NCI-H2171 treated with DMSO at 0.1 percent for 48 hours (cell line): ENCODE results near the gene ALX3.
A peak's percentile ranks its signal among the peaks of the same experiment; 100 is the strongest.
"Not testable (repeated sequence)": the region's sequence is repeated elsewhere in the genome, so short reads cannot be mapped to it uniquely, and the experiment has no call there.

ENCODE experiments used
- DNase-seq: peaks from one replicate; lab custom pipeline; 2025; lab: John Stamatoyannopoulos, UW

ALX3 gene

DNA sequence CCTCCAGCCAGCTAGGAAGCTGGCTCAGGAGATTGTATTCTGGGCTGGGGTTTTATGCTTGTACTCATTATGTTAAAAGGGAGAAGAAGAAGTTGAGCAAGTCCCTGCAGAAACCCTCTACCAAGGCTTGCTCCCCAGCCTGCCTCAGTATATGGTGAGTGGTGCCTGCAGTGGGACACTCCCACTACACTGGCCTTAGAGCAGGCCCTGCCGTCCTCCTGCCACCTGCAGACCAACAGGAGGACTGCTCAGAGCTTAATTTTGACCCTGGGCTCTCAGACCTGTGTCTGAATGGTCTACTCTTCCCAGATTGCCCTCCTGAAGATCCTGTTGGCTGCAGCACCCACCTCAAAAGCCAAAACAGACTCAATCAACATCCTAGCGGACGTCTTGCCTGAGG lies 23.0 kb downstream of the ALX3 start:
- no peak for DNase-seq

DNA sequence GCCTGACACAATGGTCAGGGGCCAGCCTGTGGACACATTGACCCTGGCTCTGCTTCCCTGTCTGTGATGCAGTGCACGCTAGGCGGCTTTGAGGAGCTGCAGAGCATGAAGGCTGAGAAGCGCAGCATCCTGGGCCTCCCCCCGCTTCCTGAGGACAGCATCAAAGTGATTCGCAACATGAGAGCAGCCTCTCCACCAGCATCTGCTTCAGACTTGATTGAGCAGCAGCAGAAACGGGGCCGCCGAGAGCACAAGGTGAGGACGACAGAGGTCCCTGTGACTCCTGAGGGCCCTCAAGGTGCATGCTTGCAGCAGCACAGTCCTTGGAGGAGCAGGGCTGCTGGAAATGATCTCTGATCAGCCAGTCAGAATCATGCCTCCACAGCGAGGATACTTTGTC lies 27.5 kb downstream of the ALX3 start:
- DNase-seq = no peak

DNA sequence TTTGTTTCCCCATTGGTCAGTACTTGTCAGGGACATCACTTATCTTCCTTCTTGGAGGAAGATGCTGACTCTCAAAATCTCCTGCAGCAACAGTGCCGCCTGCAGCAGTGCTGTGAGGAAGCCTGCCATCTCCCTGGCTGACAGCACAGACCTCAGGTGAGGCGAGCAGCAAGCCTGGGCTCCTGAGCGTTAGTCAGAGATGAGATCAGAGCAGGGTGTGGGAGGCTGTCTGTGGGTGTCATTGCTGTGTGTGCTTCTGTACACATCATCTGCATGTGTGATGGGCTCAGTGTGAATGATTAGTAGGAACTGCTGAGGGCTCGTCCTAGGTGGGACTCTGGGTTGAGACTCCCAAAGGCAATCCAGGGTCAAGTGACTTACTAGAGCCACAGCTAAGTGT lies 29.9 kb downstream of the ALX3 start:
- DNase-seq = no peak

DNA sequence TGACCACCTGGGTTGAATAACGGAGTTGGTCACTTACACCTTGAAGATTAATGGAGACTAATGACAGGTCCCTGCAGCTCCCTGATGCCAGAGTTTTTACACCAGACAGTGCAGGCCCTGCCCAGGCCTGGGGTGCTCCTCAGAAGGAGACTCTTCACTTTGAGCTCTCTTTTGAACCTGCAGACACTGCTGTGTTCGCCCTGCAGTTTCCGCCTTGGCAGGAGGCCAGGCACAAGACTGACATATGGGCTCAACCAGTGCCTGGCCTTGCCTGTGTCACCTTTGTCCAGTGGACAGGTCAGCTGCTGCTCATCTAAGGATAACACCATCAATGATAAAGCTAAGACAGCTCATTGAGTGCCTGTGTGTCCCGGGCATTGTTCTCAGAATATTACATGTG lies 30.8 kb downstream of the ALX3 start:
- DNase-seq = no peak

DNA sequence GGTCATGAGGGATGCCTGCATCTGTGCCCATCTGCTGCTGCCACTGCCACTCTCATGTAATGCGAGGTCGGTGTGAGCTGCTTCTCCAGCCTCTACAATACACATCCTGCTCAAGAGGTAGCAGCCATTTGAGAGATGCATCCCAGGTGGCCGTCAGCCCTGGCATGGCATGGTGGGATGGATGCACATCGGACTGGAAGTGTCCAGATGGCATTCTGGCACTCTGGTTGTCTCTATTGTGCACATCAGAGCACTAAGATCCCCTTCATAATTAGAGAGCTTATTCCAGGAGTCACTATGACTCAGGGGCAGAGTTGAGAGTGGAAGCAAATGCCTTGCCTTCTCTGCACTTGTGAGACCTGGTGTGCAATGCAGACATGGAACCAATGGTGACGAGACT lies 32.2 kb downstream of the ALX3 start:
- no peak for DNase-seq

DNA sequence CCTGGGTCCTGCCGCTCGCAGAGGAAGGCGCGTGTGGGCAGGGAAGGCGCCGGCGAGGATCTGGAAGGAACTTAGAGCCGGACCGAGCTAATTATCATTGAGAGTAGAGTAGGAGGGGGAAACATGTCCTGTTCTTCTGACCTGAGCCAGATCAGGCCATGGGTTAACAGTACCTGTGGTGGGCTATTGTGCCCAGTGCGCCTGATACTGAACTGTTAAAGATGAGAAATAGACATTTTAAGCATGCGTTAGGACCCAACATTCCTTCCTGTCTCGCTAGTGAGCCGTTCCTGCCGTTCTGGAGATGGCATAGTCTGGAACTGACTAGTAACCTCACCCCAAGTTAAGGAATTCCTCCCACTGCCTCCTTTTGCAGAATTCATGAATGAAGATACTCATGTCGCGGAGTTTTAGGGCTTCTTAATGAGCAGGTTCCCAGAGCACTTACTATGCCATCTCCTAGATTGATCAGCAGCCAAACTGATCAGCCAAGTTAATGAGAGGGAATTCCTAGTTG lies 35.2 kb downstream of the ALX3 start:
- no peak for DNase-seq

DNA sequence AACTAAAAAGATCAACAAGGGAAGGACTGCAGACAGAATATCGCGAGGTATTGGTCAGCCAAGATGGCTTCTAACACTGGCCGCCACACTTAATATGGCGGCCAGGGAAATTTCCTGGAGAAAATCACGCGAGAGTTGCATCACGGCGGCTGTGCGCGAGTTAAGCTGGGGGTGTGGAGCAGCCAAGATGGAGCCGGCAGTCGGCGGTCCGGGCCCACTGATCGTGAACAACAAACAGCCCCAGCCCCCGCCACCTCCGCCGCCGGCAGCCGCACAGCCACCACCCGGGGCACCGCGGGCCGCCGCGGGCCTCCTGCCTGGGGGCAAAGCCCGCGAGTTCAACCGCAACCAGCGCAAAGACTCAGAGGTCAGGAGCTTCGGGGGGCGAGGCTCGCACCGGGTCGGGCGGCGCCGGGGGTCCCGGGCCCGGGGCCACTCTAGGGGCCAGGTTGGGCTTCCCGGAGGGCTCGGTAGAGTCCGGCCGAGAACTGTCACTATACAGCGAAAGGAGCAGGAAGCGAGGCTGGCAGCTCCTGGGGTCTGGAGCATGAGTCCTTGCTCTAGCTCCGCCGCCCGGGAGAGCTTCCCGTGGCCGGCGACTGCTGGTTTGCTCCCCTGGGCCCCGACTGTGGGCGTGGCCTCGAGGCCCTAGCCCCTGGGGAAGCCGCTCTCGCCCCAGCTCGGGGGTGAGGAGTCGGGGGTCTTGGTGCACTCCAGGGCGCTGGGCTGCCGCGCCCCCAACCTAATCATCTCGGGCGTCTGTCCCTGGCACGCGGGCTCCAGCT lies 35.8 kb downstream of the ALX3 start, which contains the start of gene STRIP1:
Gene STRIP1 (plus strand): TSS at position 174 of the 785 bp plus-strand sequence. CDS start 14 bp downstream, at position 188.
- DNase-seq = peak; percentile 95

DNA sequence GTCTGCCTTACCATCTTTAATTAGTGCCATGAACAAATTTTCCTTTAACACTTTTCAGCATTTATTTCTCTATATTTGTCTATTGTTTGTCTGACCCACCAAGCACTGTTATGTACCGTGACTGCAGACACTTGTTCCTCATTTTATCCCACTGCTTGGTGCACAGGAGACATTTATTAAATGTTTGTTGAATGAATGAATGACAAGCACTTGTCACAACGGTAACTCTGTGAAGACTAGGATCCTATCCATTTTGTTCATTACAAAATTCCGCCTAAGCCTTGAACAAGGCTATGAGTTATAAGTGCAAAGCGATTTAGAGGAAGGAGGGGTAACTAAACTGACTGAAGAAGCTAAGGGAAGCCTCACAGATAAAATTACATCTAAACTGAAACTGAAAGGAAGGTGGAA lies 36.4 kb downstream of the ALX3 start:
- no peak for DNase-seq

DNA sequence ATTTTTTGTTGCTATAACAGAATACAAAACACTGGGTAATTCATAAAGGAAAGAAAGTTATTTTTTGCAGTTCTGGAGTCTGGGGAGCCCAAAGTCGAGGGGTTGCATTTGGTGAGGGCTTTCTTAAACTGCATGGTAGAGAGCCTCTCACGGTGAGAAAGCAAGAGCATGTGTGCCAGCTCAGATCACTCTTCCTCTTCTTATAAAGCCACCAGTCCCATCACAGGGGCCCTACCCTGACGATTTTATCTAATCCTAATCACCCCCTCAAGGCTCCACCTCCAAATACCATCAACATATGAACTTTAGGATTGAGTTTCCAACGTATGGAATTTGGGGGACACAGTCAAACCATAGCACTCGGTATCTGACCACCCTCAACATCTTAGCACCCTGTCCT lies 37.1 kb downstream of the ALX3 start:
- no peak for DNase-seq

DNA sequence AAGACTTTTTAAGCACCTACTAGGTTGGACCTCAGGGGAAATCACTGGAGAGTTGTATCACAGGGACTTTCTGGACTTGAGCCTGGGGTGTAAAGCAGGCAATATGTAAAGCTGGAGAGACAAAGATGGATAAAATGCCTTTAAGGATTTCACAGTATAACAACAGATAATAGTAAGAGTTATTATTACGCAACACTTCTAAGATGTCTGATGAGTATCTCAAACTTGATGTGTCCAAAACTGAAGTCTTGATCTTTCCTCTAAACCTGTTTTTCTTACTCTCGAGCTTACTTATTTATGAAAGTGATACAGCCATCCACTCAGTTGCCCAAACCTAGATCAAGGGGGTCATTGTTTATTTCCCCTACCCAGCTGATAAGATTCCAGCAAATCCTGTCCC lies 38.1 kb downstream of the ALX3 start:
- no peak for DNase-seq

DNA sequence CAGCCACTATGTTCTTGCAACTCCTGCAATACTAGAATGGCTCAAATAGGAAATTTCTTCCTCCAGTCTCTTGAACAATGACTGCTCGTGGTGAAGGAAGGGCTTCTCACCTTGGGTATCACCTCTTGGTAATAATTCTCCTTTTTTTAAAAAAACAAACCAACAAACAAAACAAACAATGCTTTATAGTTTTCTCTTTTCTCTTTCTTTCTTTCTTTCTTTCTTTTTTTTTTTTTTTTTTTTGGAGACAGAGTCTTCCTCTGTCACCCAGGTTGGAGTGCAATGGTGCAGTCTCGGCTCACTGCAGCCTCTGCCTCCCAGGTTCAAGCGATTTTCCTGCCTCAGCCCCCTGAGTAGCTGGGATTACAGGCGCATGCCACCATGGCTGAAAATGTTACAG lies 39.8 kb downstream of the ALX3 start:
- DNase-seq = not testable (repeated sequence)

DNA sequence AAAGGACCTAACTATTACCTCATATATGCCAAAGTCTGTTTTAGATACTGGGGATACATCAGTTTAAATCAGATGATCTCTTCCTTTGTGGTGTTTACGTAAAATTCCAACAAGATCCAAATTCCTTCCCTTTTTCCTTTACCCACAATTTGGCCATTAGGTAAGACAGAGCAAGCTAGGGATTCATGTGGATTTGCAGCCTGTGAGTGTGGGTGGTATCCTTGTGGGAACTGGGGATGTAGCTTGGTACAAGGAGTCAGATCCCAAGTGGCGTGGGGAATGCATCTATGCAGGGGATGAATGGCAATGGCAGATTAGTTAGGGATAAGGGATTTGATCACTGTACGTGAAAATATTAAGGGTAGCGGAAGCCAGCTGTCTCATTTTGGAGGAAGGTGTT lies 45.9 kb downstream of the ALX3 start:
- no peak for DNase-seq

DNA sequence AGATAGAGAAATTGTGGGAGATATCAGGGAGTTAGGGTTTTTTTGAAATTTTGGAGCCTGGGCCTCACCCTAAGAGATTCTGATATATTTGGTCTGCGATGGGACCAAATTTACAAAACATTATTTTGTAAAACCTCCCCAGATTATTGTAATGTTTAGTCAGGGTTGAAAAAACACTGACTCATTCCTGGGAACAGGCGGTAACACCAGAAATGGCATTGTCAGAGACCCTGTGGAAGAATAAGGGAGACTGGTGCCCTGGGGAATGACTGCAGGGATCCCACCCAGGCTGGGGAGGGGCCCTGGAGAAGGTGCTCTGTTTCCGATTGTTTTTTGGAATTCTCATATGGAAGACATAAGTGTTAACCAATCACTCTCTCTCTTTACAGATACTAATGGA lies 49.2 kb downstream of the ALX3 start:
- no peak for DNase-seq

DNA sequence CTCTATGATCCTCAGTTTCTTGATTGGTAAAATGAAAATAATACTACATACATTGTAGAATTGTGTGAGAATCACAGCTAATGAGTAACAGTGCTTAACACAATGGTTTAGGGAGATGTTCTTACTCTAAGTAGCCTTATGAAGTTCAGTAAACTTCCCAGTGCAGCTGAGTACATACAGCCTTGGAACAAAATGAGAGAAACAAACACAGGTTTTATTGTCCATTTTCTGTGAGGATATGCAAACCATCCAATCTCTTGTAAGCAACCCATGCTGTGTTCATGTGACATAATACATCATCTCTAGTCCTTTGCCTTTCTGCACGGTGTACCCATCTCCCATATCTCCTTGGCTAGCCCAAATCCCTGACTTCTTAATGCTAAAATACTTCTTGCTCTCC lies 50.7 kb downstream of the ALX3 start:
- no peak for DNase-seq

DNA sequence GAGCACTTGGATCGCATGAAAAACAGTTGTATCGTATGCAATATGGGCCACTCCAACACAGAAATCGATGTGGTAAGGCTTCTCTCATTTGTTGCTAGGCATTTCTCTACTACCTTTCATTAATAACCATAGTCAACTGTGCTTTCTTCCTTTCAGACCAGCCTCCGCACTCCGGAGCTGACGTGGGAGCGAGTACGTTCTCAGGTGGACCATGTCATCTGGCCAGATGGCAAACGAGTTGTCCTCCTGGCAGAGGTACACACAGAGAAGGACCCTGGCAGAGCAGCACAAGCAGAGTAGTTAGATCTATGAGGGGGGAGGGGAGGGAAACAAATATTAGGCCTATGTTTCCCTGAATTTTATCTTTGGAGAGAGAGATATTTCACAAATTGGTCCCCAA lies 52.1 kb downstream of the ALX3 start:
- DNase-seq = no peak

DNA sequence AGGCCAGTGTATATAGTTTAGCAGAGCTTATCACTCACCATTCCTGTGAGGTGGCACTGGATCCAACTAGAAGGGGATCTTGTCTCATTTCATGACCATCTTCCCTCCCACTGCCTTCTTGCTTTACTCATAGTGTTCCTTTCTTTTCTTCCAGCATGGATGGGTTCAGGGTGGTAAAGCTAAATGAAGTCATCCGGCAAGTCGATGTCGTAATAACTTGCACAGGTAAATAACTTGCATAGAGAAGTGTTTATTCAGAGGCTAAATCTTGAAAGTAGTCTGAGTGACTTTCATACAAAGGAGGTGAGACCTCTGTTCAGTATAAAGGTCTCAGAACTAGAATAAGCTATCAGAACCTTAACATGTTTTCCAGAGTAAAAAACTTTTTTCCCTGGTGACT lies 52.7 kb downstream of the ALX3 start:
- no peak for DNase-seq

DNA sequence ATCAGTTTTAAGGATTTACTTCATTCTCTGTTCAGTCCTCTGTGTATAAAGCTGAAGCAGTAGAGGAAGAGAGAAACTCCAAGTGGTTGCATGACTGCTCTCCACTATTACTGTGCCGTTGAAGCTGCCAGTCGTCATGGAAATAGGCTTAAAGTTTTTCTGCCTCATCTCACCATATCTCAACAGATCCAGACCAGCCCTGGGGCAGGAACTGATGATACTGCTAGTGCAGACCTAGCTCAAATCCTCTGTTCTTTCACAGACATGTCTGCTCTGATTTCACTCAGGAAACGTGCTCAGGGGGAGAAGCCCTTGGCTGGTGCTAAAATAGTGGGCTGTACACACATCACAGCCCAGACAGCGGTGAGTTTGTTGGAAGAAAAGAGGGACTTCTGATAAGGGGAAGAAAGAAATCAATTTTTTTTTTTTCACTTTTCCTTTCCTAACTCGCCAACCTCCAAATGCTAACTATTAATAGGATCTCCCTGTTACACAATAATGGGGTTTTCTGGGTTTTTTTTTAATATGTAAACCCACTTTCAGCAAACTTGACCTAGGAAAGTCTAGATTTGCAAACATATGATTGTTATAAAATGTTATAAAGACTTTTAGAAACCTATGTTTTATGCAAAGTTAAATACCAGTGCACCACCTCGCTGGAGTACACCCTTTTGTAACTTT lies 58.2 kb downstream of the ALX3 start:
- DNase-seq = no peak

DNA sequence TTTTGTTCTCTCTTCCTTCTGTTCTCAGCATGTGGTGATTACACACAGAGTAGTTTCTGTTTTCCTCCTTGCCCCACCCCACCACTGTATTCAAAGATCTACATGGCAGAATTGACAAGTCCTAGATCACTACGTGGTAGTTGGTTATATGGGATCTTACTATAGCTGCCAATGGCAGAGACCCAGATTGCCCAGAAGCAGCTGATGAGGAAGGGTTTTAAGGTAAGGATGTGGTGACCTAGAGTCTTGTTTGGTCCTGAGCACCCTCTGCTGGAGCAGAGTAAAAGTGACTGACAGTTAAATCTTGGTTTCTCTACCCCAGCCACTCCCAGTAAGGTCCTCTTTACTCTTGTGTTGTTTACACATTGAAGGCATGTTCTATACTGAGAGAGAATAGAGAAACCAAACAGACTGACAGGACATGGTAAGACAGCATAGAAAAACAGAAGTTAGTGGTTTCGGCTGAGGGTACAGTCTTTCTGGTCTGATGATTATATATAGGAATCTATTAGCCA lies 58.9 kb downstream of the ALX3 start:
- DNase-seq = peak; percentile 46
